GM12878 (cell line): ENCODE results near the gene ROBO1. TPM values are rescaled to one million over a fixed set of nuclear protein-coding genes. Genes with fewer than 3 reads are reported as not detected.

ENCODE experiments used
- ATAC-seq: fragments of 200-7000 bp; cut with Tn5 transposase; 3 replicates; pipeline ENCODE4 v1.9.1; 2020; ENCODE audit warnings: mild to moderate bottlenecking, moderate library complexity
- BruUV-seq: library from RNA; stranded (reverse); fragments of 400-500 nt; replicated peaks from 2 replicates; lab custom pipeline; 2021; lab: Mats Ljungman, UMichigan
- CTCF ChIA-PET: fragments of 300-600 bp; sonication (Branson Sonifier 250); formaldehyde crosslinking; extraction: SDS; loops from one replicate; lab custom pipeline; 2021; ENCODE audit warnings: inconsistent platforms; lab: Yijun Ruan, JAX
- POLR2A ChIA-PET: fragments of 350-600 bp; formaldehyde crosslinking; extraction: SDS; loops from one replicate; lab custom pipeline; 2021; ENCODE audit warnings: inconsistent platforms; lab: Charles Lee
- RAD21 ChIA-PET: fragments of 300-600 bp; sonication (Branson Sonifier 250); formaldehyde crosslinking; loops from one replicate; lab custom pipeline; 2023; ENCODE audit warnings: antibody characterized with exemption; ENCODE audit not compliant: unreplicated experiment; lab: Charles Lee
- SMC1A ChIA-PET: fragments of 300-600 bp; sonication (Branson Sonifier 250); formaldehyde crosslinking; loops from one replicate; lab custom pipeline; 2023; ENCODE audit not compliant: unreplicated experiment, uncharacterized antibody; lab: Charles Lee
- DNase-seq: peaks from one replicate; pipeline ENCODE4 v3.0.0-alpha.2; 2011; ENCODE audit warnings: low read depth, low spot score
- FAIRE-seq: peaks from 3 replicates; lab custom pipeline; 2011; peaks lifted over from hg19 to GRCh38; lab: Jason Lieb, UNC
- H2AFZ ChIP-seq: 2 replicates; pipeline ENCODE4 v1.6.0; 2011; ENCODE audit warnings: low read depth, low read length, control low read depth; ENCODE audit not compliant: control insufficient read depth
- H3K27ac ChIP-seq: 2 replicates; pipeline ENCODE4 v1.5.1; 2011; ENCODE audit warnings: control low read depth; ENCODE audit not compliant: control insufficient read depth, insufficient read depth
- H3K27me3 ChIP-seq, 2 experiments: replicated peaks in 1 of 2; 2 replicates each; pipeline versions ENCODE4 v1.6.0 to v1.6.1; 2011; ENCODE audit warnings: low read length in 1 of 2; ENCODE audit not compliant: control insufficient read depth in 2 of 2, insufficient read depth in 2 of 2
- H3K36me3 ChIP-seq, 2 experiments: 2 replicates each; pipeline ENCODE4 v1.5.1; 2011; ENCODE audit warnings: low read length in 1 of 2; ENCODE audit not compliant: control insufficient read depth in 2 of 2, insufficient read depth in 2 of 2
- H3K4me1 ChIP-seq: 2 replicates; pipeline ENCODE4 v1.6.1; 2011; ENCODE audit warnings: mild to moderate bottlenecking, low read length, moderate library complexity, mixed read lengths; ENCODE audit not compliant: control insufficient read depth, insufficient read depth
- H3K4me2 ChIP-seq: 2 replicates; pipeline ENCODE4 v1.6.0; 2011; ENCODE audit warnings: control low read depth; ENCODE audit not compliant: control insufficient read depth, insufficient read depth
- H3K4me3 ChIP-seq: fragments of 200-600 bp; sonication (generic); 2 replicates; pipeline ENCODE4 v1.5.1; 2016
- H3K79me2 ChIP-seq: 2 replicates; pipeline ENCODE4 v1.6.0; 2011; ENCODE audit warnings: low read length; ENCODE audit not compliant: control insufficient read depth, insufficient read depth
- H3K9ac ChIP-seq: 2 replicates; pipeline ENCODE4 v1.8.0; 2011; ENCODE audit warnings: low read length, control low read depth, mixed read lengths; ENCODE audit not compliant: control insufficient read depth, insufficient read depth
- H3K9me3 ChIP-seq: replicated peaks from 3 replicates; pipeline ENCODE4 v1.5.1; 2011; ENCODE audit warnings: mild to moderate bottlenecking, low read length; ENCODE audit not compliant: control insufficient read depth, insufficient read depth
- H4K20me1 ChIP-seq: 2 replicates; pipeline ENCODE4 v1.6.0; 2011; ENCODE audit not compliant: control insufficient read depth, insufficient read depth
- BCL11A ChIP-seq: IDR thresholded peaks from 2 replicates; pipeline ENCODE4 v1.6.1; 2011; ENCODE audit warnings: low read depth, low read length
- CHD2 ChIP-seq: IDR thresholded peaks from 2 replicates; pipeline ENCODE4 v1.6.1; 2011; ENCODE audit warnings: low read depth, low read length, improper control_type of control experiment, borderline replicate concordance
- CREB1 ChIP-seq: IDR thresholded peaks from 2 replicates; pipeline ENCODE4 v1.6.1; 2012; ENCODE audit warnings: low read depth, mild to moderate bottlenecking, inconsistent platforms
- EP300 ChIP-seq, 2 experiments: fragments of 150-350 bp in 1 of 2; IDR thresholded peaks; 2 replicates each; pipeline ENCODE4 v1.6.1; 2011 to 2012; ENCODE audit warnings: low read depth in 2 of 2, low read length in 2 of 2, borderline replicate concordance in 1 of 2, improper control_type of control experiment in 1 of 2, inconsistent platforms in 1 of 2; ENCODE audit not compliant: control insufficient read depth in 1 of 2
- EZH2 ChIP-seq: IDR thresholded peaks from 2 replicates; pipeline ENCODE4 v1.6.1; 2012; ENCODE audit warnings: low read depth, mild to moderate bottlenecking, control low read depth, inconsistent platforms, low read length, borderline replicate concordance; ENCODE audit not compliant: control insufficient read depth
- HSF1 ChIP-seq: fragments of 150-350 bp; IDR thresholded peaks from 2 replicates; pipeline ENCODE4 v1.6.1; 2014; ENCODE audit warnings: mild to moderate bottlenecking, low read depth, low read length
- MAX ChIP-seq: IDR thresholded peaks from 2 replicates; pipeline ENCODE4 v1.6.1; 2012; ENCODE audit warnings: low read depth, low read length, improper control_type of control experiment
- PBX3 ChIP-seq: IDR thresholded peaks from 2 replicates; pipeline ENCODE4 v1.6.1; 2011; ENCODE audit warnings: mild to moderate bottlenecking, low read depth, low read length, moderate library complexity; ENCODE audit not compliant: insufficient replicate concordance
- RAD21 ChIP-seq: IDR thresholded peaks from 2 replicates; pipeline ENCODE4 v1.6.1; 2011; ENCODE audit warnings: mild to moderate bottlenecking, low read depth, low read length, moderate library complexity; ENCODE audit not compliant: insufficient read depth
- RBBP5 ChIP-seq: fragments of 200-600 bp; sonication (generic); conservative IDR thresholded peaks from 2 replicates; pipeline ENCODE4 v1.6.1; 2016
- RUNX3 ChIP-seq: IDR thresholded peaks from 2 replicates; pipeline ENCODE4 v1.6.1; 2012; ENCODE audit warnings: low read length, inconsistent platforms
- SP1 ChIP-seq: IDR thresholded peaks from one replicate; pipeline ENCODE4 v1.6.1; 2011; ENCODE audit warnings: low read depth, low read length
- SPI1 ChIP-seq: IDR thresholded peaks from 2 replicates; pipeline ENCODE4 v1.6.1; 2011; ENCODE audit warnings: low read depth, mild to moderate bottlenecking, low read length, moderate library complexity, borderline replicate concordance; ENCODE audit not compliant: insufficient read depth
- SREBF1 ChIP-seq: IDR thresholded peaks from 2 replicates; pipeline ENCODE4 v1.6.1; 2012; ENCODE audit warnings: mild to moderate bottlenecking, low read length
- SUZ12 ChIP-seq: fragments of 200-600 bp; sonication (generic); IDR thresholded peaks from one replicate; pipeline ENCODE4 v1.6.1; 2018; ENCODE audit warnings: antibody characterized with exemption, mild to moderate bottlenecking; ENCODE audit not compliant: unreplicated experiment
- TCF12 ChIP-seq: IDR thresholded peaks from 2 replicates; pipeline ENCODE4 v1.6.1; 2011; ENCODE audit warnings: low read depth, mild to moderate bottlenecking, low read length
- ZNF274 ChIP-seq: IDR thresholded peaks from one replicate; pipeline ENCODE4 v1.8.0; 2011; ENCODE audit not compliant: insufficient read length, insufficient read depth
- WGBS: methylation state at CpG from one replicate; pipeline ENCODE4 v1.1.6; 2016; ENCODE audit warnings: low lambda C conversion rate; ENCODE audit not compliant: insufficient replicate concordance, insufficient coverage; ENCODE audit errors: missing lambda C conversion rate; 5-methylcytosine and 5-hydroxymethylcytosine counted together
- in situ Hi-C: fragments of 300-500 bp; cut with MboI; formaldehyde crosslinking; loops from 9 replicates; pipeline ENCODE4 v1.14.3; 2018; ENCODE audit warnings: mixed read lengths
- intact Hi-C: fragments of 100-400 bp; cut with micrococcal nuclease; formaldehyde crosslinking; loops from one replicate; pipeline ENCODE4 v1.14.2; 2022; ENCODE audit not compliant: unreplicated experiment
- polyA plus RNA-seq, 11 experiments: library from polyadenylated mRNA; depleted of rRNA in 4 of 11; unstranded in 6 of 11; stranded (reverse) in 5 of 11; fragments of >200 nt; fragmentation: Nextera tagmentation in 4 of 11; fragmentation: Illumina TruSeq in 1 of 11; extraction: Ambion mirVana in 4 of 11; extraction: Trizol in 1 of 11; gene quantifications; 1 replicate in 1 of 11; 2 replicates in 10 of 11; pipeline versions ENCODE4 v1.2.1 to v1.2.3, GENCODE V29; 2011 to 2016; ENCODE audit warnings: inconsistent platforms in 2 of 11, missing spikeins in 2 of 11, low read depth in 1 of 11
- total RNA-seq, 4 experiments: library from RNA; depleted of rRNA in 3 of 4; stranded (reverse); fragments of >200 nt in 3 of 4; fragmentation: Illumina TruSeq in 1 of 4; extraction: Trizol in 1 of 4; gene quantifications; 2 replicates each; pipeline versions ENCODE4 v1.2.1 to v1.2.3, GENCODE V29; 2013 to 2021

The ROBO1 gene
- total and polyA plus RNA-seq, 10 of the 15 experiments (the other 5 are each of a cell fraction or from before 2014, with no cell fraction given), result 0.29 to 46.5 (median 1.2) TPM

GRCh38 chr3:79236496-79236895 lies 531.3 kb downstream of the ROBO1 start:
- no peak for ATAC-seq
- Histone ChIP-seq H2AFZ (no peak overlapping the region), H3K9me3 (no peaks in the 10 kb centered on the region), H3K27ac (no peak overlapping the region), H3K27me3 (no peaks in the 10 kb centered on the region), H3K79me2 (no peaks in the 10 kb centered on the region)
- SMC1A ChIA-PET, result no interaction called here
- CTCF ChIA-PET, result no interaction called here
- DNase-seq, result no peak
- RAD21 ChIA-PET, result no interaction called here
- no peak for FAIRE-seq
- 0% methylated on average over 1 of the region's 1 CpG for WGBS
- BruUV-seq, result no TSS peak
- TF ChIP-seq RBBP5, result no peak
- TF ChIP-seq SUZ12, result no peak
- no peak for TF ChIP-seq RUNX3
- no peak for TF ChIP-seq CHD2
- TF ChIP-seq BCL11A, result no peak
- TF ChIP-seq MAX, result no peak
- no peak for TF ChIP-seq SREBF1
- no peak for TF ChIP-seq ZNF274
- no peak for TF ChIP-seq PBX3
- TF ChIP-seq SPI1, result no peak
- no peak for TF ChIP-seq CREB1
- TF ChIP-seq HSF1, result no peak
- no peak for TF ChIP-seq EZH2
- TF ChIP-seq TCF12, result no peak
- no peak for TF ChIP-seq EP300 (IDR thresholded peaks at IDR 0.05; ENCODE audit: borderline replicate concordance in 1 of 2, control insufficient read depth in 1 of 2, low read depth in 2 of 2, low read length in 2 of 2)
- no peak for TF ChIP-seq RAD21
- TF ChIP-seq SP1, result no peak
- TF ChIP-seq, all 136 proteins: peak for 0
- in situ Hi-C loops, result no loop called here
- POLR2A ChIA-PET, result no interaction called here
- no peaks in the 10 kb centered on the region for H4K20me1 ChIP-seq
- H3K9ac ChIP-seq, result no peak overlapping the region
- no peaks in the 10 kb centered on the region for H3K4me1 ChIP-seq
- no peaks in the 10 kb centered on the region for H3K36me3 ChIP-seq
- intact Hi-C loops, result no loop called here
- H3K4me3 ChIP-seq, result no peak overlapping the region
- H3K4me2 ChIP-seq, result no peak overlapping the region
